Neural cell (in vitro differentiated cells): ENCODE measurements around the gene STOML2. TPM values are rescaled to one million over a fixed set of nuclear protein-coding genes. Genes with fewer than 3 reads are reported as not detected.

Experiments
- H2AFZ ChIP-seq: fragments of 200-600, 300-800 bp; sonication (generic), shearing (Covaris generic); 2 replicates; pipeline ENCODE4 v1.6.0; 2014; ENCODE audit warnings: low read depth, mild to moderate bottlenecking, antibody characterized with exemption, low read length, moderate library complexity
- H3F3A ChIP-seq: fragments of 200-600 bp; shearing (Covaris generic); 2 replicates; pipeline ENCODE4 v1.6.1; 2016; ENCODE audit warnings: mild to moderate bottlenecking, moderate library complexity, mixed read lengths, antibody characterized with exemption, low read length; ENCODE audit not compliant: insufficient read depth, poor library complexity, severe bottlenecking
- H3K27ac ChIP-seq: fragments of 200-600, 300-800 bp; sonication (generic), shearing (Covaris generic); 2 replicates; pipeline ENCODE4 v1.5.1; 2014; ENCODE audit warnings: mild to moderate bottlenecking, low read length, moderate library complexity
- H3K27me3 ChIP-seq: fragments of 300-800, 200-600 bp; sonication (generic), shearing (Covaris generic); 2 replicates; pipeline ENCODE4 v1.6.0; 2014; ENCODE audit warnings: mild to moderate bottlenecking, low read depth, low read length, moderate library complexity; ENCODE audit not compliant: insufficient read depth
- H3K36me3 ChIP-seq: fragments of 300-800, 200-600 bp; sonication (generic), shearing (Covaris generic); 2 replicates; pipeline ENCODE4 v1.5.1; 2014; ENCODE audit warnings: mild to moderate bottlenecking, antibody characterized with exemption, low read length, moderate library complexity; ENCODE audit not compliant: insufficient read depth
- H3K4me2 ChIP-seq: fragments of 300-800, 200-600 bp; sonication (generic), shearing (Covaris generic); 2 replicates; pipeline ENCODE4 v1.6.0; 2014; ENCODE audit warnings: mild to moderate bottlenecking, low read length
- H3K4me3 ChIP-seq: fragments of 300-800, 200-600 bp; sonication (generic), shearing (Covaris generic); 2 replicates; pipeline ENCODE4 v1.5.1; 2014; ENCODE audit warnings: mild to moderate bottlenecking, low read length, moderate library complexity
- H3K79me2 ChIP-seq: fragments of 200-600 bp; shearing (Covaris generic); replicated peaks from 2 replicates; pipeline ENCODE4 v1.6.0; 2014; ENCODE audit warnings: mild to moderate bottlenecking, low read length, moderate library complexity; ENCODE audit not compliant: insufficient read depth
- H3K9ac ChIP-seq: fragments of 300-800, 200-600 bp; sonication (generic), shearing (Covaris generic); 2 replicates; pipeline ENCODE4 v1.6.1; 2016; ENCODE audit warnings: mild to moderate bottlenecking, low read length, mixed read lengths
- H3K9me2 ChIP-seq: fragments of 200-600 bp; shearing (Covaris generic); 2 replicates; pipeline ENCODE4 v1.6.1; 2016; ENCODE audit warnings: mild to moderate bottlenecking, low read length, mixed read lengths; ENCODE audit not compliant: insufficient read depth
- H3K9me3 ChIP-seq: fragments of 200-600, 300-800 bp; sonication (generic), shearing (Covaris generic); 2 replicates; pipeline ENCODE4 v1.6.1; 2016; ENCODE audit warnings: mild to moderate bottlenecking, mixed run types, low read length, moderate library complexity, mixed read lengths
- H4K20me1 ChIP-seq: fragments of 200-600 bp; shearing (Covaris generic); 2 replicates; pipeline ENCODE4 v1.6.1; 2016; ENCODE audit warnings: mild to moderate bottlenecking, mixed run types; ENCODE audit not compliant: insufficient read depth
- EP300 ChIP-seq: fragments of 450-650 bp; conservative IDR thresholded peaks from 2 replicates; pipeline ENCODE4 v1.6.1; 2014; ENCODE audit warnings: antibody characterized with exemption, mild to moderate bottlenecking, moderate library complexity; ENCODE audit not compliant: poor library complexity, severe bottlenecking
- EZH2 ChIP-seq: fragments of 200-600, 300-800 bp; shearing (Covaris generic), sonication (generic); IDR thresholded peaks from 2 replicates; pipeline ENCODE4 v1.6.1; 2014; ENCODE audit warnings: antibody characterized with exemption, low read length, borderline replicate concordance, mild to moderate bottlenecking; ENCODE audit not compliant: insufficient read depth, poor library complexity, severe bottlenecking
- MXI1 ChIP-seq: fragments of 450-650 bp; conservative IDR thresholded peaks from 2 replicates; pipeline ENCODE4 v1.6.1; 2014; ENCODE audit warnings: antibody characterized with exemption, mild to moderate bottlenecking; ENCODE audit not compliant: poor library complexity, severe bottlenecking
- POLR2AphosphoS5 ChIP-seq: IDR thresholded peaks from 2 replicates; pipeline ENCODE4 v1.6.1; 2012
- RAD21 ChIP-seq: fragments of 450-650 bp; conservative IDR thresholded peaks from 2 replicates; pipeline ENCODE4 v1.6.1; 2014; ENCODE audit warnings: antibody characterized with exemption, mild to moderate bottlenecking, moderate library complexity
- SMC3 ChIP-seq: fragments of 450-650 bp; conservative IDR thresholded peaks from 2 replicates; pipeline ENCODE4 v1.6.1; 2014; ENCODE audit warnings: antibody characterized with exemption, mild to moderate bottlenecking, moderate library complexity; ENCODE audit not compliant: poor library complexity
- TAF1 ChIP-seq: IDR thresholded peaks from 2 replicates; pipeline ENCODE4 v1.6.1; 2012; ENCODE audit warnings: low read depth
- polyA plus RNA-seq: library from polyadenylated mRNA; depleted of rRNA; stranded (reverse); fragments of >200 nt; gene quantifications from 2 replicates; pipeline ENCODE4 v1.2.3, GENCODE V29; 2014
- TF ChIP-seq, protein P1 (sequence below): IDR thresholded peaks from 2 replicates; pipeline ENCODE4 v1.6.1; 2012; ENCODE audit warnings: borderline replicate concordance
- TF ChIP-seq, protein P2 (sequence below): fragments of 450-650 bp; IDR thresholded peaks from 2 replicates; pipeline ENCODE4 v1.5.1; 2014; ENCODE audit warnings: antibody characterized with exemption, mild to moderate bottlenecking, moderate library complexity; ENCODE audit not compliant: poor library complexity, severe bottlenecking

Gene STOML2
- polyA plus RNA-seq, 1 donor from 2014 or later: 98.3 TPM

DNA sequence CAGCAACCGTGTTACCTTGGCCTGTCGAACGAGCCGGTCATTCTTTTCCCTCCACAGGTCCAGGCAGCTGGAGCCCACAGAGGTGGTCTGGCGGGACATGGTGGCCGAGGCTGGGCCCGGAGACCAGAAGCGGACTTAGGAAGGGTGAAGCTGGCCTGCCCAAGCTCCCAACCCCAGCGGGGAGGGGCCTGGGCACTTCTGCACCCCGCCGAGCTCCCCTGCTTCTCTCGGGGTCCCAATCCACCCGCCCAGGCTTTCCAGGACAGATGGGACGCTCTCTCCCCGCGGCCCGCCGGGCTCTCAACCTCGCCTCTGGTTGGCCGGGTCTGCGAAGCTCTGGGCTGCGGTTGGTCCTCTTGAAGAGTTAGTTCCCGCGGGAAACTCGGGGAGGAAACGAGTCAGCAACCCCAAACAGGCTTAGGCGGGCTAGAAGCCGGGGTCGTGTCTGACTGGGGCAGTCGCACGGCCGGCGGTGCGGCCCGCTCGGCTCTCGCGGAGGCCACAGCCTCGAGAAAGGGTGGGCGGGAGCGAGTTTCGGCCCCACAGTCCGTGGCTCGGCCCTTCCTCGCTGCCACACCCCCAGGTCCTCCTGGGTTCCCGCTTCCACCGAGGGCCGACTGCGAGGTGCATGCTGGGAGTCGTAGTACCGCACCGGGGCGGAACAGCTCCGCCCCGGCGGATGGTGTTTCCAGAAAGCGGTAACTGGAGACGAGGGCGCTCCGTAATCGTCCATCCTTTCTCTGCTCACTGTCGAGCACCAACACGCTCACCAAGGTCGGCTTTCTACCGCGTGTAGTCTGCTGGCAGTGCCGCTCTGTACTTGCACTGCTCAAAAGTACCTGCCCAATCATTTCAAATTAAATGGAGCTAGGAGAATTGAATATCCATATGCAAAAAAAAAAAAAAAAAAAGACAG lies 23.2 kb downstream of the STOML2 start, which contains the start of gene FANCG:
Gene FANCG (minus strand): TSS at position 517 of the 916 bp plus-strand sequence. CDS start 418 bp downstream, at position 99.
- H3F3A ChIP-seq: no peaks in the 10 kb centered on the region
- H3K9me3 ChIP-seq: no peaks in the 10 kb centered on the region
- TF ChIP-seq RAD21 (peak; percentile 28), POLR2AphosphoS5 (peak; percentile 45), SMC3 (peak; percentile 21), TAF1 (no peak), MXI1 (peak; percentile 98), EZH2 (no peak), EP300 (peak; percentile 41)
- TF ChIP-seq, protein P1, sequence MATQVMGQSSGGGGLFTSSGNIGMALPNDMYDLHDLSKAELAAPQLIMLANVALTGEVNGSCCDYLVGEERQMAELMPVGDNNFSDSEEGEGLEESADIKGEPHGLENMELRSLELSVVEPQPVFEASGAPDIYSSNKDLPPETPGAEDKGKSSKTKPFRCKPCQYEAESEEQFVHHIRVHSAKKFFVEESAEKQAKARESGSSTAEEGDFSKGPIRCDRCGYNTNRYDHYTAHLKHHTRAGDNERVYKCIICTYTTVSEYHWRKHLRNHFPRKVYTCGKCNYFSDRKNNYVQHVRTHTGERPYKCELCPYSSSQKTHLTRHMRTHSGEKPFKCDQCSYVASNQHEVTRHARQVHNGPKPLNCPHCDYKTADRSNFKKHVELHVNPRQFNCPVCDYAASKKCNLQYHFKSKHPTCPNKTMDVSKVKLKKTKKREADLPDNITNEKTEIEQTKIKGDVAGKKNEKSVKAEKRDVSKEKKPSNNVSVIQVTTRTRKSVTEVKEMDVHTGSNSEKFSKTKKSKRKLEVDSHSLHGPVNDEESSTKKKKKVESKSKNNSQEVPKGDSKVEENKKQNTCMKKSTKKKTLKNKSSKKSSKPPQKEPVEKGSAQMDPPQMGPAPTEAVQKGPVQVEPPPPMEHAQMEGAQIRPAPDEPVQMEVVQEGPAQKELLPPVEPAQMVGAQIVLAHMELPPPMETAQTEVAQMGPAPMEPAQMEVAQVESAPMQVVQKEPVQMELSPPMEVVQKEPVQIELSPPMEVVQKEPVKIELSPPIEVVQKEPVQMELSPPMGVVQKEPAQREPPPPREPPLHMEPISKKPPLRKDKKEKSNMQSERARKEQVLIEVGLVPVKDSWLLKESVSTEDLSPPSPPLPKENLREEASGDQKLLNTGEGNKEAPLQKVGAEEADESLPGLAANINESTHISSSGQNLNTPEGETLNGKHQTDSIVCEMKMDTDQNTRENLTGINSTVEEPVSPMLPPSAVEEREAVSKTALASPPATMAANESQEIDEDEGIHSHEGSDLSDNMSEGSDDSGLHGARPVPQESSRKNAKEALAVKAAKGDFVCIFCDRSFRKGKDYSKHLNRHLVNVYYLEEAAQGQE: no peak
- TF ChIP-seq, protein P2, sequence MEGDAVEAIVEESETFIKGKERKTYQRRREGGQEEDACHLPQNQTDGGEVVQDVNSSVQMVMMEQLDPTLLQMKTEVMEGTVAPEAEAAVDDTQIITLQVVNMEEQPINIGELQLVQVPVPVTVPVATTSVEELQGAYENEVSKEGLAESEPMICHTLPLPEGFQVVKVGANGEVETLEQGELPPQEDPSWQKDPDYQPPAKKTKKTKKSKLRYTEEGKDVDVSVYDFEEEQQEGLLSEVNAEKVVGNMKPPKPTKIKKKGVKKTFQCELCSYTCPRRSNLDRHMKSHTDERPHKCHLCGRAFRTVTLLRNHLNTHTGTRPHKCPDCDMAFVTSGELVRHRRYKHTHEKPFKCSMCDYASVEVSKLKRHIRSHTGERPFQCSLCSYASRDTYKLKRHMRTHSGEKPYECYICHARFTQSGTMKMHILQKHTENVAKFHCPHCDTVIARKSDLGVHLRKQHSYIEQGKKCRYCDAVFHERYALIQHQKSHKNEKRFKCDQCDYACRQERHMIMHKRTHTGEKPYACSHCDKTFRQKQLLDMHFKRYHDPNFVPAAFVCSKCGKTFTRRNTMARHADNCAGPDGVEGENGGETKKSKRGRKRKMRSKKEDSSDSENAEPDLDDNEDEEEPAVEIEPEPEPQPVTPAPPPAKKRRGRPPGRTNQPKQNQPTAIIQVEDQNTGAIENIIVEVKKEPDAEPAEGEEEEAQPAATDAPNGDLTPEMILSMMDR: peak; percentile 40
- H3K27me3 ChIP-seq: no peaks in the 10 kb centered on the region
- H3K36me3 ChIP-seq: no peaks in the 10 kb centered on the region
- peak within 1 kb of the TSS; percentile 54 for H3K4me2 ChIP-seq
- peak within 1 kb of the TSS; percentile 61 for H2AFZ ChIP-seq
- H4K20me1 ChIP-seq: no peaks in the 10 kb centered on the region
- H3K27ac ChIP-seq: peak within 1 kb of the TSS; percentile 65
- H3K9me2 ChIP-seq: no peaks in the 10 kb centered on the region
- peaks cover 14% of the 10 kb centered on the region for H3K79me2 ChIP-seq
- H3K9ac ChIP-seq: peak within 1 kb of the TSS; percentile 65
- peak within 1 kb of the TSS; percentile 93 for H3K4me3 ChIP-seq

DNA sequence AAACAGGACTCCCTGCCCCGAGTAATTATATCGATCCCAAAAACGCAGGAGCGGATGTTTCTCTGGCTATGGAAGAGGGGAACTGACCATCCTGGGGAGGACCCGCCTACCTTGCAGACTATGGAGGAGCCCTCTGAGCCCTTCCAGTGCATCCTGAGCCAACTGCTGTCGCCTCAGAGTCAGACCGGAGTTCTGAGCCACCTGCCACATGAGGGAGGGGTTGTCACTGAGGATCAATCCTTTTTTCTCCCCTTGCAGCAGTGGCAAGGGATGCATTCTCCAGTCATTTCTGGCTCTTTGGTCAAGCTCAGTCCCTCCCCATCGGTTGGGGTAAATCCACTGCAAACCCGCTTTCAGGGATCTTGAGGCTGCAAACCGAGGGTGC lies 23.9 kb downstream of the STOML2 start:
- Histone ChIP-seq H3K9ac (peak overlapping the region; percentile 65), H3K36me3 (no peaks in the 10 kb centered on the region), H3K9me2 (no peaks in the 10 kb centered on the region), H3K27me3 (no peaks in the 10 kb centered on the region), H3K4me2 (peak overlapping the region; percentile 52), H3K79me2 (peaks cover 14% of the 10 kb centered on the region), H3K4me3 (peak overlapping the region; percentile 93), H4K20me1 (no peaks in the 10 kb centered on the region), H2AFZ (peak overlapping the region; percentile 61), H3K27ac (peak overlapping the region; percentile 65), H3F3A (no peaks in the 10 kb centered on the region), H3K9me3 (no peaks in the 10 kb centered on the region)
- TF ChIP-seq, protein P1: no peak
- TF ChIP-seq POLR2AphosphoS5 (no peak), MXI1 (no peak), RAD21 (no peak), EP300 (no peak), EZH2 (no peak), SMC3 (no peak), TAF1 (no peak)
- TF ChIP-seq, protein P2: no peak
